ENCODE data around the gene ZFP36L1.

GRCh38 chr14:68793734-68794129 lies 865 bp upstream of the ZFP36L1 start:
- TF ChIP-seq, protein P1, sequence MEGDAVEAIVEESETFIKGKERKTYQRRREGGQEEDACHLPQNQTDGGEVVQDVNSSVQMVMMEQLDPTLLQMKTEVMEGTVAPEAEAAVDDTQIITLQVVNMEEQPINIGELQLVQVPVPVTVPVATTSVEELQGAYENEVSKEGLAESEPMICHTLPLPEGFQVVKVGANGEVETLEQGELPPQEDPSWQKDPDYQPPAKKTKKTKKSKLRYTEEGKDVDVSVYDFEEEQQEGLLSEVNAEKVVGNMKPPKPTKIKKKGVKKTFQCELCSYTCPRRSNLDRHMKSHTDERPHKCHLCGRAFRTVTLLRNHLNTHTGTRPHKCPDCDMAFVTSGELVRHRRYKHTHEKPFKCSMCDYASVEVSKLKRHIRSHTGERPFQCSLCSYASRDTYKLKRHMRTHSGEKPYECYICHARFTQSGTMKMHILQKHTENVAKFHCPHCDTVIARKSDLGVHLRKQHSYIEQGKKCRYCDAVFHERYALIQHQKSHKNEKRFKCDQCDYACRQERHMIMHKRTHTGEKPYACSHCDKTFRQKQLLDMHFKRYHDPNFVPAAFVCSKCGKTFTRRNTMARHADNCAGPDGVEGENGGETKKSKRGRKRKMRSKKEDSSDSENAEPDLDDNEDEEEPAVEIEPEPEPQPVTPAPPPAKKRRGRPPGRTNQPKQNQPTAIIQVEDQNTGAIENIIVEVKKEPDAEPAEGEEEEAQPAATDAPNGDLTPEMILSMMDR (IDR thresholded peaks at IDR 0.05), result no peak
- TF ChIP-seq POLR2A (IDR thresholded peaks at IDR 0.05), result no peak
